Fibroblast of skin of left quadriceps (primary cell): ENCODE data around the gene SEPHS1.
"Not testable (repeated sequence)": the region's sequence is repeated elsewhere in the genome, so short reads cannot be mapped to it uniquely, and the experiment has no call there.

Source experiments
- DNase-seq, 2 experiments: peaks; one replicate each; pipeline ENCODE4 v3.0.0-alpha.2; 2013; ENCODE audit warnings: low read depth in 2 of 2

SEPHS1 gene

GRCh38 chr10:13348216-13349017, at the start of gene SEPHS1:
Gene SEPHS1, minus strand, starts transcription at chr10:13348293. Its CDS starts 3,343 bp downstream, at chr10:13344950.
- DNase-seq = peak; percentile 36 to 51

DNA sequence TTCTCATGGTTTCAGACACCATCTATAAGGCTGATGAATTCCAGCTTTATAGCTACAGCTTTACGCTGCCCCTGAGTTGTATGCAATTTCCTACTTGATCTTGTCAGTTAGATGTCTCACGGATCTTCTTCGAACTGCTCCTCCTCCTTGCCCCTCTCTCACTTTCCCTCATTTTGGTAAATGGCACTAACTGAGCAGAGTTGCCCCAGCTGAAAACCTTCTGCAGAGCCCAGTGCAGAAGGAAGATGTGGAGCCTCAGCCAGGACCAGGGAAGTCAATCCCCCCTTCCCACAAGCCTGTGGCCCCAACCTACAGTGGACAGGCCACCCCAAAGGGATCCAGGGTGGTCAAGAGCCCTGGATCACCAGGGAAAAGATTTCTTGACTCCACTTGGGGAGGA, 49.0 kb upstream of the SEPHS1 start:
- DNase-seq = no peak

- no peak for DNase-seq
Measured at GRCh38 chr10:13396369-13396768, 48.3 kb upstream of the SEPHS1 start.

- DNase-seq = no peak
Measured at GRCh38 chr10:13395540-13395939, 47.4 kb upstream of the SEPHS1 start.

GRCh38 chr10:13393640-13394039, 45.5 kb upstream of the SEPHS1 start:
- DNase-seq = no peak

- DNase-seq = no peak
Measured at GRCh38 chr10:13392701-13393100, 44.6 kb upstream of the SEPHS1 start.

GRCh38 chr10:13390604-13391522, 42.8 kb upstream of the SEPHS1 start:
- DNase-seq = no peak

GRCh38 chr10:13388478-13389230, 40.6 kb upstream of the SEPHS1 start:
- no peak for DNase-seq

DNA sequence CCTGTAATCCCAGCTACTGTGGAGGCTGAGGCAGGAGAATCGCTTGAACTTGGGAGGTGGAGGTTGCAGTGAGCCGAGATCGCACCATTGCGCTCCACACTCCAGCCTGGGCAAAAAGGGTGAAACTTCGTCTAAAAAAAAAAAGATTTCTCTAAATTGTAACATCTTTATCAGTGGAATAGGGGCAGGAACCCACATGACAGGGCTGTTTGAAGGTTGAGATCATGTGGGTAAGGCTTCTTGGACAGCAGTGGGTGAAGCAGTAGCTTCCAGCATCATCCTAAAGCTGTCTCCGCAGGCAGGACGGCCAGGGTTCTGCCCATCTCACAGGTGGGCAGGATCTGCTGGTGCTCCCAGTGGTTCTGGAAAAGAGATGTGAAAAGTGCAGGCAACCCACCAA, 37.9 kb upstream of the SEPHS1 start:
- no peak for DNase-seq

DNA sequence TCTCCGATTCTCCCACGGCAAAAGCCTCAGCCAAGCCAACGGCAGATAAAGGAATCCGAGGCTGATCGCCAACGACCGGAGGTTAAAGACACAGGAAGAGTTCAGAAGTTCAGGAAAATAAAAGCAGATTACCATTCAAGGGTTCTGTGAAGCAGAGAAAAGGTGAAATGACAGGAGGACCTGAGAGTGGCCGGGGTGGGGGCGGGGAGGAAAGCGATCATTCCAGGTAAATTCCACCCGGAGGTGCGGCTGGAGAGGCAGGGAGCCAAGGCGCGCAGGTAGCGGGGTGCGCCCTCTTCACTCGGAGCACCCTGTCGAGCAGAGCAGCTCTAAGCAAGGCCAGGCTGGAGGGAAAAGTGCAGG, 35.3 kb upstream of the SEPHS1 start:
- no peak for DNase-seq

DNA sequence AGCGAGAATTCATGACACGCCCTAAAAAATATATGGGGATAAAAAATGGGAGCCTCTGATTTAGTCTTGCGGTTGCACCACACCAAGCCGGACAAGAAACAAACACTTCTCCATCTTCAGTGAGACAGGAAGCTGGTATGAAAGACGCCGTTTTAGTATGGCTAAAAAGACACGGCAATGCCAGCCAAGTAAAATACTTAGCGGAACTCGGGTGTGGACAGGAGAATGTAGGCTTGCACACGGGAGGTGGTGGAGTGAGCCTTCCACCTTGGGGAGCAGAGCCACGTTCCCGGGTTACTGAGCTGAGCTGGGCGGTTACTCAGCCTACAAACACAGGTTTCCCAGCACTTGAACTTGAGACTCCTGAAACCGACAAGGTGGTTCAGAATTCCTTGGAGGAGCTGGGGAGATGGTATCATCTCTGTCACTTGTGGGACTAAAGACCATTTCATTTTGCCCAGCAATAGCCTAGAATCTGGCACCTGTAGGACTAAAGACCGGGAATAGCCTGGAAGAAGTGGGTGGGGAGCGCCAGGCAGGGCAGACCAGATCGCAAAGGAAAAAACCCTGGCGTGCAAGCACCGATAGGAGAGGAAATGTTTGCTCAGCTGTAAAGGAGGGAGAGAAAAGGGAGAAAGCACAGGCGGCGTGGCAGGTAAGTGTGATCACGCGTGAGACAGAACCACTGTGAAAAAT, 34.8 kb upstream of the SEPHS1 start:
- DNase-seq = no peak

DNA sequence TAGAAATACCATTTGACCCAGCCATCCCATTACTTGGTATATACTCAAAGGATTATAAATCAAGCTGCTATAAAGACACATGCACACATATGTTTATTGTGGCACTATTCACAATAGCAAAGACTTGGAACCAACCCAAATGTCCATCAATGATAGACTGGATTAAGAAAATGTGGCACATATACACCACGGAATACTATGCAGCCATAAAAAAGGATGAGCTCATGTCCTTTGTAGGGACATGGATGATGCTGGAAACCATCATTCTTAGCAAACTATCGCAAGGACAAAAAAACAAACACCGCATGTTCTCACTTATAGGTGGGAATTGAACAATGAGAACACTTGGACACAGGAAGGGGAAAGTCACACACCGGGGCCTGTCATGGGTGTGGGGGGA, 31.0 kb upstream of the SEPHS1 start:
- DNase-seq = not testable (repeated sequence)

DNA sequence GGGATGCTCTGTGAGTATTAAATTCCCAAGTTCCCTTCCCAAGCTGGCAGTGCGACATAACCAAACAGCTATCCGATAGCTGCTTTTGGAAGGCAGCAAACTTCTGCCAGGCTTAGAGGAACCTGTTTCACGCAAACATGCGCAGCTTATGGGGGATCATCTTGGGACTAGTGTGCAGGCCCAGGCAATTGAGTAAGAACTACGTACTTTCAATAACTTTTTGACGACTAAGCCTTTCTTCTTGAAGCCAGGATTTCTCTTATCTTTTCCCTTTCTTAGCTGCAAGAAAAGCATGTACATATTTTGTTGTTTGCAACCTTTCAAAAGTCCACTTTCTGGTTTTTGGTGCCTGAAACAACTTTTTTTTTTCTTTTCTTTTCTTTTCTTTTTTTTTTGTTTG, 28.7 kb upstream of the SEPHS1 start:
- DNase-seq = no peak

GRCh38 chr10:13376297-13376696, 28.2 kb upstream of the SEPHS1 start:
- no peak for DNase-seq

GRCh38 chr10:13375791-13376190, 27.7 kb upstream of the SEPHS1 start:
- DNase-seq = no peak

DNA sequence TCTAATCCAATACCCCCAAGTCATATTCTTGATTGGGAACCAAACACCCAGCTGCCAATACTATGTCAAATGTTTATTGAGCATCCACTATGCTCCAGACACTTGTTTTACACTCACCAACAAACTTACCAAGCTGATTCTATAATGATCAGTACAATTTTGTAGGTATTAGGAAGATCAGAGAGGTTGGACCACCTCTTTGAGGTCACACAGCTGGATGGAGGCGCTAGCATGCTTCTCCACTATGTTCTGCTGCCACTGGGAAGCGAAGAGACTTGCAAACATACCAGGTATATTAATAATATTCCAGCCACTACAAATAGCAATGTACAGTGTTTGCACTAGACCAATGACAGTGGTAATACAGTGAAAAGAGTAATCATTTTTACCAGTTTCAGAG, 25.6 kb upstream of the SEPHS1 start:
- no peak for DNase-seq

DNA sequence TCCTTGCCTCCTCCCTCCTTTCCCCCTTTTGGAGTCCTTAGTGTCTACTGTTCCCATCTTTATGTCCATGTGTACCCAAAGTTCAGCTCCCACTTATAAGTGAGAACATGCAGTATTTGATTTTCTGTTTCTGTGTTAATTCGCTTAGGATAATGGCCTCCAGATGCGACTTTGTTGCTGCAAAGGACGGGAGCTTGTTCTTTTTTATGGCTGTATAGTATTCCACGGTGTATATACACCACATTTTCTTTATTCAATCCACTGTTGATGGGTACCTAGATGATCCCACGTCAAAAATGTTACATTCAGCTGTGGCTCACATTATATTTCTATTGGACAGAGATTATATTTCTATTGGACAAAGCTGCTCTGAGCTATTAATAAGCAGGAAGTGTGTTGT, 24.4 kb upstream of the SEPHS1 start:
- no peak for DNase-seq

DNA sequence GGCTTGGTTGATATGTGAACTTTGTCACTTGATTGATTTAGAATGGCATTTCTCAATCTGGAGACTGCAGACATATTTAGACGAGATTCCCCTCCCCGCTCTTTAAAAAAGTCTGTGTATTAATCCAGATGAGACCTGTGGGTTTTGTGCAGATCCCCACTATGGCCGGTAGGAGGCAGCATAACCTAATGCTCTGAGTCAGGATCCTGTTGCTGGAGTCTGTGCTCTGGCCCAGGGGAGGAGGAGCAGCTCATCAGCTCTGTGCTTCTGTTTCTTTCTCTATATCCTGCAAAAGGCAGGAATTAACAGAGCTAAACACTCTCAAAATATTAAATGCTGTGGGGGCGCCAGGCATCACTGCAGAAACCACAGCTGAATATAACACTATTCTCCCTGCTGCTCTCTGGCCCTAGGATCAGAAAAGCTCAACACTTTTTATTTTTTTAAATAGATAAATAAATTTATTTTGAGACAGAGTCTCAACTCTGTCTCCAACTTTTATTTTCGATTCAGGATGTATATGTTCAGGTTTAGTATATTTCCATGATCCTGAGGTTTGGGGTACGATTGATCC, 23.9 kb upstream of the SEPHS1 start:
- peak; percentile 65 to 66 for DNase-seq

- DNase-seq = no peak
Measured at GRCh38 chr10:13366891-13367290, 18.8 kb upstream of the SEPHS1 start.

DNA sequence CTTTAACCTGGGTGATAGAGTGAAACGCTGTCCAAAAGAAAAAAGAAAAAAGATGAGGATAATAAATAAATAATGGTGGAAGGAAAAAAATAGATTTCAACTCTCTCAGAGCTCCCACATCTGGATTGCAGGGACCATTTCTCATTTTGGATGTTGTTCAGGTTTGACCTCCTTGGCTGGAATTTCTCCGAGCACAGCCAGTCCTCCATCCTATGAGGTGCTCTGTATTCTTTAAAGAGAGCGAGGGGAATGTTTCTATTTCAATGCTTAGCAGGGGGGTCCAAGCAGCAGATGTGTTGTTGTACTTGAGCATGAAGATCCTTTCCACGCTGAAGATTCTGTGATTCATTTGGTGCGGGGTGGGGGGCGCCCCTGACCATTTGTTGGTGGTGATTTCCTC, 17.7 kb upstream of the SEPHS1 start:
- no peak for DNase-seq

GRCh38 chr10:13365243-13365642, 17.1 kb upstream of the SEPHS1 start:
- no peak for DNase-seq
